Glomerular visceral epithelial cell (primary cell): ENCODE measurements around the gene DAPK2.
"Not testable (repeated sequence)": the region's sequence is repeated elsewhere in the genome, so short reads cannot be mapped to it uniquely, and the experiment has no call there.

Source experiments
- DNase-seq: peaks from one replicate; pipeline ENCODE4 v3.0.0-alpha.2; 2016; ENCODE audit errors: extremely low spot score

The DAPK2 gene

GRCh38 chr15:63974021-63974420 is 72.3 kb downstream of the DAPK2 start:
- DNase-seq = no peak

- no peak for DNase-seq
These were observed 72.9 kb downstream of the DAPK2 start for GRCh38 chr15:63973212-63974009.

GRCh38 chr15:63972801-63973200 is 73.5 kb downstream of the DAPK2 start:
- no peak for DNase-seq

DNA sequence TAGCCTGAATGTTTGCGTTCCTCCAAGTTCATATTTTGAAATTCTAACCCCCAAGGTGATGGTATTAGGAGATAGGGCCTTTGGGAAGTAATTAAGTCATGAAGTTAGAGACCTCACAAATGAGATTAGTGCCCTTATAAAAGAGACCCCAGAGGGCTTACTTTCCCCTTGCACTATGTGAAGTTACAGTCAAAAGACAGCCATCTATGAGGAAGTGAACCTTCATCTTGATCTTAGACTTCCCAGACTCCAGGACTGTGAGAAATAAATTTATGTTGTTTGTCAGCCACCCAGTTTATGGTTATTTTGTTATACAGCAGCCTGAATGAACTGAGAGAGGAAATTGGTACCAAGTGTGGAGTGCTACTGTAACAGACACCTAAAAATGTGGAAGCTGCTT is 74.4 kb downstream of the DAPK2 start:
- DNase-seq = no peak

DNA sequence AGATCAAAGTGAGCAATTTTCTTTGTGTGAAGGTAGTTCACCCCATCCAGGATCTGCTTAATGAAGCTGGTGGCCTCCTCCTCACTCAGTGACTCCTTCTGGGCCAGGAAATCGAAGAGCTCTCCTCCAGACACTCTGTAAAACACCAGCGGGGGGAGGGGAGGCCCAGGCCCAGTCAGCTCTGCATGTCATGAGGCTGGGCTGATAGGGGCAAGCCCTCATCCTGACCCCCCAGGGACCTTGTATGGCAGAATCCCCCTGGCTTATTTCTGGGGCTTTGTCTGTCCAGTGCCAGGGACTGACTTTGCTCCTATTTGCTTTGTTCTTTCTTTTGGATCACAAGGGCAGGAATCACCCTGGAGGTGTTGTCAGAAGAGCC is 74.9 kb downstream of the DAPK2 start:
- no peak for DNase-seq

DNA sequence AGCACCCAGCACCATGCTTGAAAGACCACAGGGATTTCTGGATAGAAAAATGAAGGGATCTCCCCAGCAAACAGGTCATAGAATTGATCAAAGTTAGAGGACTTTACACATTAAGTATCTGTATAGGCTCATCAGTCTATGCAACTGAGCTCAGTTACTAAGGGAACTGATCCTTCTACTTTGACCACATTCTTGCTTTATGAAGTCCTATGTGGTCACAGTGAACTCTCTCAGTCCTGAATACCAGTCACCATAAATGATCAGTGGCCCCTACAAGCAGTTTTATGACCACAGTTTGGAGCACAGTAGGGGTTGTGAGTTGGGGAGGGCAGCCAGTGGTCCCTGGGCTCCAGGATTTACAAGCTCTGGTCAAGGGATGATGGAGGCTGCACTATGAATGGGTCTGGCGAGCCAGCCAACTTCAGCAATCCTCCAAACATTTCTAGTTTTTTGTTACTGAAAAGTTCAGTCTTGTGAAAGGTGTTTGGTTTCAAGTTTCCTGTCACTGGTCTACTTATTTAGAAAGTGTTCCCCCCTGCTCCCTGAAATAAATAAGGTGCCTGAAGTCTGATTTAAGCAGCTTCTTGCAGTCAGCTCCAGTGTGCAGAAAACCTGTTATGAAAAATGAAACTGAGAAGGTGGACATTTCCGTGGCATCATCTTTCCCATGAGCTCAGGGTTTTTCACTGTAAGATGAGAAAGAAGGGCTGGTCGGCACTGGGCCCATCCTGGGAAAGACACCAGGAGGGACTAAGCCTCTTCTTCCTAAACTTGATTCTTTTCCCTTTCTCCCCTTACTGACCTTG is 75.5 kb downstream of the DAPK2 start:
- DNase-seq = no peak

GRCh38 chr15:63969652-63970421 is 76.4 kb downstream of the DAPK2 start:
- DNase-seq = no peak

- no peak for DNase-seq
These were observed 77.6 kb downstream of the DAPK2 start for GRCh38 chr15:63968700-63969099.

DNA sequence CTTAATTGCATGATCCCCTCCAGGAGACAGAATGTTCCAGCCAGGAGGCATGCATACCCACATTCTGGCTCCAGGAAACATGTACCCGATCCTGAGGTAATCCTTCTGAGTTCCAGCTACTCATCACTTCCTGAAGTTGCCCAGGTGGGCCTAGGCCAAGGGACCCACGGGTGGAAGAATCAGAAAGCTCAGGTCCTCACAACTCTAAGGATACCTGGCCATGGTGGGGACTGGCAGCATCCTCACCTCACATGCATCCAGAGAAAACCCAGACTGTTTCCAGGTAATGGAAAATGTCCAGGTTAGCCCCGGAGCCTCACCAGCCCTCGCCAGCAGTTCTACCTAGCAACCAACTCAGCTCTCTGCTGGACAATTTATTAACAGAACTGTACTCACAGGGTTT is 78.2 kb downstream of the DAPK2 start:
- no peak for DNase-seq

DNA sequence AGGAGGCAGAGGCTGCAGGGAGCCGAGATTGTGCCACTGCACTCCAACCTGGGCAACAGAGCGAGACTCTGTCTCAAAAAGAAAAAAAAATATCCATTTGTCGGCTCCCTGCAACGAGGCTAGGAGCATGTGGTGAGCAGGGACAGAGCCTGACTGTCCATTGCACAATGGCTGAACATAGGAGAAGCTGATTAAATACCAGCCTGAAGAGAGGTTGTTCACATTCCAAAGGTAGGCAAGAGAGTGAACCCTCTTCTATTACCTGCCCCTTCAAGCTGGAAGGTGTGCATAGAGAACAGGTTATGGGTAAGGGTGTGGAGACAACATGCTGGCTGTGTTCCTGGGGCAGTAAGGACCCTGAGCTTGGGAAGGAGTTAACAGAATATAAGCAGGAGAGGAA is 78.7 kb downstream of the DAPK2 start:
- DNase-seq = no peak

DNA sequence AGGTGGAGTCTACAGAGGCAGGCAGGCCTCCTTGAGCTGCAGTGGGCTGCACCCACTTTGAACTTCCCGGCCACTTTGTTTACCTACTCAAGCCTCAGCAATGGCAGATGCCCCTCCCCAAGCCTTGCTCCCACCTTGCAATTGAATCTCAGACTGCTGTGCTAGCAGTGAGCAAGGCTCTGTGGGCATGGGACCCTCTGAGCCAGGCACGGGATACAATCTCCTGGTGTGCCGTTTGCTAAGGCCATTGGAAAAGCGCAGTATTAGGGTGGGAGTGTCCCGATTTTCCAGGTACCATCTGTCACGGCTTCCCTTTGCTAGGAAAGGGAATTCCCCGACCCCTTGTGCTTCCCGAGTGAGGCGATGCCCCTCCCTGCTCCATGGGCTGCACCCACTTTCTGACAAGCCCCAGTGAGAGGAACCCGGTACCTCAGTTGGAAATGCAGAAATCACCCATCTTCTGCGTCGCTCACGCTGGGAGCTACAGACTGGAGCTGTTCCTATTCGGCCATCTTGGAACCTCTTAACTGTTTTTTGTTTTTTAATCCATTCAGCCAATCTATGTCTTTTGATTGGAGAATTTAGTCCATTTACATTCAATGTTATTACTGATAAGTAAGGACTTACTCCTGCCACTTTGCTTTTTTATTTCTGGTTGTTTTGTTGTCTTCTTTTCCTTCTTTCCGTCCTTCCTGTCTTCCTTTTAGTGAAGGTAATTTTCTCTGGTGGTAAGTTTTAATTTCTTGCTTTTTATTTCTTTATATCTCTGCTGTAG is 83.2 kb downstream of the DAPK2 start:
- not testable (repeated sequence) for DNase-seq

GRCh38 chr15:63953524-63953923 is 92.8 kb downstream of the DAPK2 start:
- no peak for DNase-seq

DNA sequence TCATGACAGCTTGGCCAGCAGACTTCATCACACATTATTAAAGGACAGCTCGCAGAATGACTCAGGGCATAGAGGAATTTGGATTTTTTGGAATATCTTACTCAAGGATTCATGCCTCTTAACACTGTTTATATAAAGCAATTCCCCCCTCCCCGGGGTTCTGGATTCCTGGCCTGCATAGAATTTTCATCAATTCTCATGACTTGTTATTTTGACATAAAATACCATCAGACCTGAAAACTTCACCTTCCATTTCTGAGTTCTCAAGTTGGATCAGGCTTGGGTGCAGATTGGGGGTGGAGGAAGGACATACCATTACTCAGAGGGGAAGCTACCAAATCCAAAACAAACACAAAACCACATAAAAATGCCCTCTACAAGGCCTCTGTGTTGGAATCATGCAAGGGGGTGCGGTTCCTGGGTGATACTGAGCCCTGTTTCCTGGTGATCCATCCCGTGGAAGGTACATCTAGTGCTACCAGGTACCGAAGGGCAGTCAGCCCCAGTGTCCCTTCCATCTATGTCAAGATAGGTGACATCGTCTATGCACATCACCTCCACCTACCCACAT is 95.3 kb downstream of the DAPK2 start:
- peak; percentile 29 for DNase-seq

GRCh38 chr15:63948971-63949370 is 97.3 kb downstream of the DAPK2 start:
- peak; percentile 69 for DNase-seq

- no peak for DNase-seq
These were observed 97.8 kb downstream of the DAPK2 start for GRCh38 chr15:63948436-63948835.

DNA sequence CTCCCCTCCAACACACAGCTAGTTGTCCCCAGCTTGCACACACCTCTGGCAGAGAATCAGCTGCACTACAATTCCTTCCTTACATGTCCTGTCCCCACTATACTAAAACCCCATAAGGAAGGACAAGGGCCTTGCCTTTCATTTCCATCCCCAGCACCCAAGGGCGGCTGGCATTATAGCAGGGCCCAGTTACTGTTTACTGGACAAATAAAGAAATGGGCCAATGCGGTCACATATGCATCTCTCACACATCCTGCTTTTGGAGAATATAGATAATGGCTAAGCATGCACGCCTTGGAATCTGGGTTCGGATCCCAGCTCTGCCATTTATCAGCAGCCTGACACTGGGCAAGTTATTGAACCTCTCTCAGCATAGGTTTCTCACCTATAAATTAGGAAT is 99.1 kb downstream of the DAPK2 start:
- DNase-seq = no peak

DNA sequence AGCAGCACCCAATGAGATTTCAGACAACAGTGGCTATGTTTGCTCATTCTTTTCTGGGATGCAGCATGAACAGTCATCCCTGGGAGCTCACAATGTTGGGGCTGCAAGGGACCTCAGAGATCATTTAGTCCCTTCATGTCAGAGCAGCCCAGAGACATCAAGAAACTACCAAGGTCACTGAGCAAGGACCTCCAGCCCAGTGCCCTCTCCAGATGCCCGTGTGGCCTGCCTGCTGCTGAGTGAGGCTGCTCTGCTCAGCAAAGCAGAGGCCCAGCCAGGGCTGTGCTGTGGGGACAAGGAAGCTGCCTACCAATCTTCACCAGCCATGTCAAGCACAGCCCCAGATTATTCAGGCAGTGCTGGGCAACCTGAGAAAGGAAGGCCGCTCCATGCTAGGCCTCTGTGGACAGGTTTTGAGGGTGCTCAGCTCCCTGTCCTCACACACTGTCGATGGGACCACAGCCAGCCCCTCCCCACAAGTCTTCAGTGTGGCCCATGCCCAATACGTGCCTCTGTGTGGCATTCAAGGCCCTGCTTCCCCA is 99.7 kb downstream of the DAPK2 start:
- no peak for DNase-seq

- DNase-seq = no peak
These were observed 100.4 kb downstream of the DAPK2 start for GRCh38 chr15:63945838-63946298.

DNA sequence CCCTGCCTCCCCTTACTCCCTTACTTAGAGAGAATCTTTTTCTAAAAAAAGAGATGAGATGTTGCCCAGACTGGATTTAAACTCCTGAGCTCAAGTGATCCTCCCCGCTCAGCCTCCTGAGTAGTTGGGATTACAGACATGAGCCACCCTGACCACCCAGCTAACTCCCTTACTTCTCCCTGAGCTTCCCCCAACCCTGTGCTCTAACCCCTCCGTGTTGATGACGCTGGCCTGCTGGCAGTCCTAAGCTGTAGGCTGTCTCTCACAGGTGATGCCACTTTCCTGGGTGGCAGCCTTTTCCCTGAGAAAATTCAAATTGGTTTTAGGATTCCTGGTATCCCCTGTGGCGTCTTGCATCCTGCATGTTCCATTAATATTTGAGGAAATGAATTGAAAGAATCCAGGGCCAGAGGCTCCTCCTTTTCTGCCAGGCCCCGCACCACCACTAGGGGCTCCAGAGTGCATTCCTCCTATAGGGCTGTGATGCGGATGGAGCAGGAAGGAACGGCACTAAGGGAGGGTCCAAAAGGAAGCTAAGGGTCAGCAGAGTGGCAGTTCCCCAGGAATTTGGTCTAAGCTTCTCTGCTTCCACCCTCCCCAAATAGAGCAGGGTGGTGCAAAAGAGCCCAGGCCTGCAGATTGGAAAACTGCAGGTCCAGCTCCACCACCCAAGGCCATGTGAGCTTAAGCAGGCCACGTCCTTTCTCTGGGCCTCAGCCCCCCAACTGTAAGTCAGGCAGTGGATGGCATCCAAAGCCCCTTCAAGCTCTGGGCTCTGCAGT is 101.1 kb downstream of the DAPK2 start:
- DNase-seq = peak; percentile 53

- DNase-seq = no peak
These were observed 101.7 kb downstream of the DAPK2 start for GRCh38 chr15:63944681-63944955.
